ENCODE measurements around the gene RASSF6. TPM values are rescaled to one million over a fixed set of nuclear protein-coding genes. Genes with fewer than 3 reads are reported as not detected.
"Not testable (repeated sequence)": the region's sequence is repeated elsewhere in the genome, so short reads cannot be mapped to it uniquely, and the experiment has no call there.

The RASSF6 gene
- total RNA-seq, 1 experiment from 2014 or later, result not detected

- Histone ChIP-seq H3K36me3 (no peaks in the 10 kb centered on the region), H3K27me3 (no peaks in the 10 kb centered on the region), H3K4me3 (no peak overlapping the region), H3K9me3 (no peaks in the 10 kb centered on the region)
- no peak for DNase-seq
Measured at GRCh38 chr4:73619346-73619745, 890 bp downstream of the RASSF6 start.

GRCh38 chr4:73617256-73617655, 3.0 kb downstream of the RASSF6 start:
- no peaks in the 10 kb centered on the region for H3K36me3 ChIP-seq
- H3K27me3 ChIP-seq, result no peaks in the 10 kb centered on the region
- no peak for DNase-seq
- H3K4me3 ChIP-seq, result no peak overlapping the region
- H3K9me3 ChIP-seq, result no peaks in the 10 kb centered on the region

GRCh38 chr4:73615613-73616012, 4.6 kb downstream of the RASSF6 start:
- Histone ChIP-seq H3K27me3 (no peaks in the 10 kb centered on the region), H3K36me3 (no peaks in the 10 kb centered on the region)

GRCh38 chr4:73614311-73614867, 5.8 kb downstream of the RASSF6 start:
- Histone ChIP-seq H3K36me3 (no peaks in the 10 kb centered on the region), H3K27me3 (no peaks in the 10 kb centered on the region), H3K4me3 (no peak overlapping the region), H3K9me3 (no peaks in the 10 kb centered on the region)
- DNase-seq, result no peak

More at GRCh38 chr4:73615613-73616012, 4.6 kb downstream of the RASSF6 start:
- H3K4me3 ChIP-seq, result no peak overlapping the region
- DNase-seq, result no peak
- no peaks in the 10 kb centered on the region for H3K9me3 ChIP-seq

- no peaks in the 10 kb centered on the region for H3K36me3 ChIP-seq
- no peak for DNase-seq
- no peaks in the 10 kb centered on the region for H3K27me3 ChIP-seq
- H3K4me3 ChIP-seq, result no peak overlapping the region
- H3K9me3 ChIP-seq, result no peaks in the 10 kb centered on the region
Measured at GRCh38 chr4:73613130-73613529, 7.1 kb downstream of the RASSF6 start.

- Histone ChIP-seq H3K9me3 (no peaks in the 10 kb centered on the region), H3K4me3 (no peak overlapping the region), H3K27me3 (no peaks in the 10 kb centered on the region), H3K36me3 (no peaks in the 10 kb centered on the region)
- DNase-seq, result no peak
Measured at GRCh38 chr4:73612032-73612431, 8.2 kb downstream of the RASSF6 start.

- H3K9me3 ChIP-seq, result no peaks in the 10 kb centered on the region
- no peaks in the 10 kb centered on the region for H3K36me3 ChIP-seq
- H3K4me3 ChIP-seq, result no peak overlapping the region
- no peaks in the 10 kb centered on the region for H3K27me3 ChIP-seq
- peak; percentile 23 for DNase-seq
Measured at GRCh38 chr4:73609706-73610105, 10.5 kb downstream of the RASSF6 start.

- peak; percentile 4 for DNase-seq
- Histone ChIP-seq H3K4me3 (no peak overlapping the region), H3K9me3 (no peaks in the 10 kb centered on the region), H3K36me3 (no peaks in the 10 kb centered on the region), H3K27me3 (no peaks in the 10 kb centered on the region)
Measured at GRCh38 chr4:73608689-73609594, 11.3 kb downstream of the RASSF6 start.

- DNase-seq, result no peak
- no peak overlapping the region for H3K4me3 ChIP-seq
- no peaks in the 10 kb centered on the region for H3K27me3 ChIP-seq
- H3K9me3 ChIP-seq, result no peaks in the 10 kb centered on the region
- no peaks in the 10 kb centered on the region for H3K36me3 ChIP-seq
Measured at GRCh38 chr4:73607375-73608033, 12.7 kb downstream of the RASSF6 start.

- Histone ChIP-seq H3K9me3 (no peaks in the 10 kb centered on the region), H3K27me3 (no peaks in the 10 kb centered on the region), H3K36me3 (no peaks in the 10 kb centered on the region), H3K4me3 (no peak overlapping the region)
- no peak for DNase-seq
Measured at GRCh38 chr4:73606465-73606974, 13.7 kb downstream of the RASSF6 start.

- no peak overlapping the region for H3K4me3 ChIP-seq
- no peaks in the 10 kb centered on the region for H3K36me3 ChIP-seq
- no peak for DNase-seq
- no peaks in the 10 kb centered on the region for H3K27me3 ChIP-seq
- H3K9me3 ChIP-seq, result no peaks in the 10 kb centered on the region
Measured at GRCh38 chr4:73603854-73604584, 16.2 kb downstream of the RASSF6 start.

- H3K27me3 ChIP-seq, result no peaks in the 10 kb centered on the region
- no peaks in the 10 kb centered on the region for H3K9me3 ChIP-seq
- no peaks in the 10 kb centered on the region for H3K36me3 ChIP-seq
- H3K4me3 ChIP-seq, result no peak overlapping the region
- no peak for DNase-seq
Measured at GRCh38 chr4:73603271-73603710, 16.9 kb downstream of the RASSF6 start.

GRCh38 chr4:73600954-73601353, 19.3 kb downstream of the RASSF6 start:
- H3K9me3 ChIP-seq, result no peaks in the 10 kb centered on the region; the same call in 1 of the 2 replicates
- H3K4me3 ChIP-seq, result no peak overlapping the region
- no peak for DNase-seq
- H3K36me3 ChIP-seq, result no peaks in the 10 kb centered on the region
- no peaks in the 10 kb centered on the region for H3K27me3 ChIP-seq

GRCh38 chr4:73599182-73599581, 21.1 kb downstream of the RASSF6 start:
- H3K27me3 ChIP-seq, result no peaks in the 10 kb centered on the region
- H3K9me3 ChIP-seq, result no peaks in the 10 kb centered on the region; the same call in 1 of the 2 replicates
- DNase-seq, result peak; percentile 41
- no peaks in the 10 kb centered on the region for H3K36me3 ChIP-seq
- no peak overlapping the region for H3K4me3 ChIP-seq

GRCh38 chr4:73597594-73597993, 22.6 kb downstream of the RASSF6 start:
- DNase-seq, result no peak
- Histone ChIP-seq H3K36me3 (no peaks in the 10 kb centered on the region), H3K9me3 (no peaks in the 10 kb centered on the region; the same call in 1 of the 2 replicates), H3K27me3 (no peaks in the 10 kb centered on the region), H3K4me3 (no peak overlapping the region)

GRCh38 chr4:73597183-73597582, 23.1 kb downstream of the RASSF6 start:
- H3K27me3 ChIP-seq, DNase-seq, H3K36me3 ChIP-seq, H3K9me3 ChIP-seq, H3K4me3 ChIP-seq: not testable (repeated sequence)

All from MG63 (cell line).